K562 (cell line): ENCODE data around the gene HSDL2. TPM values are rescaled to one million over a fixed set of nuclear protein-coding genes. Genes with fewer than 3 reads are reported as not detected.

Source experiments
- CEBPG ChIP-seq, 3 experiments: fragments of 200-800 bp in 1 of 3; sonication (Bioruptor generic) in 1 of 3; sonication (generic) in 1 of 3; formaldehyde crosslinking in 1 of 3; IDR thresholded peaks in 2 of 3; conservative IDR thresholded peaks in 1 of 3; 2 replicates each; pipeline versions ENCODE4 v1.6.1 to v1.8.0; 2016 to 2022; ENCODE audit warnings: missing compliant biosample characterization in 2 of 3, missing genetic modification characterization in 2 of 3, mild to moderate bottlenecking in 1 of 3, missing genetic modification reagents in 1 of 3
- FIP1L1 ChIP-seq: fragments of 200-400 bp; formaldehyde crosslinking; IDR thresholded peaks from 2 replicates; pipeline ENCODE4 v1.6.1; 2018; ENCODE audit warnings: mild to moderate bottlenecking, low read depth, low read length; ENCODE audit not compliant: poor library complexity, severe bottlenecking
- HSF4 ChIP-seq: fragments of 250-450 bp; sonication (Bioruptor Pico); IDR thresholded peaks from 2 replicates; pipeline ENCODE4 v2.1.2; 2022; ENCODE audit warnings: mild to moderate bottlenecking, moderate library complexity, borderline replicate concordance
- KDM5B ChIP-seq: fragments of 200-600 bp; sonication (generic); IDR thresholded peaks from 2 replicates; pipeline ENCODE4 v1.6.1; 2012; ENCODE audit warnings: low read depth, mild to moderate bottlenecking, moderate library complexity, low read length, control low read depth, inconsistent platforms; ENCODE audit not compliant: insufficient replicate concordance
- MXI1 ChIP-seq: IDR thresholded peaks from 2 replicates; pipeline ENCODE4 v1.6.1; 2011; ENCODE audit warnings: low read depth, mild to moderate bottlenecking, improper control_type of control experiment, low read length
- RB1 ChIP-seq: fragments of 450-650 bp; IDR thresholded peaks from 2 replicates; pipeline ENCODE4 v1.6.1; 2017; ENCODE audit warnings: low read depth, mild to moderate bottlenecking
- TOE1 ChIP-seq, 2 experiments: fragments of 450-650 bp in 1 of 2; sonication (generic) in 1 of 2; formaldehyde crosslinking in 1 of 2; IDR thresholded peaks; 2 replicates each; pipeline versions ENCODE4 v1.7.1 to v1.8.0; 2016 to 2022; ENCODE audit warnings: borderline replicate concordance in 2 of 2, mild to moderate bottlenecking in 2 of 2, antibody characterized with exemption in 1 of 2, inconsistent platforms in 1 of 2, low read depth in 1 of 2, missing genetic modification reagents in 1 of 2, moderate library complexity in 1 of 2
- polyA plus RNA-seq, 8 experiments: library from polyadenylated mRNA; depleted of rRNA in 4 of 8; stranded (reverse) in 5 of 8; unstranded in 3 of 8; fragments of >200 nt; fragmentation: Nextera tagmentation in 2 of 8; fragmentation: Illumina TruSeq in 1 of 8; extraction: Ambion mirVana in 2 of 8; extraction: Trizol in 1 of 8; gene quantifications; 2 replicates each; pipeline versions ENCODE4 v1.2.1 to v1.2.3, GENCODE V29; 2011 to 2014; ENCODE audit warnings: inconsistent platforms in 1 of 8, missing spikeins in 1 of 8
- total RNA-seq, 7 experiments: library from RNA; depleted of rRNA in 6 of 7; stranded (reverse); fragments of >200 nt in 6 of 7; fragmentation: Illumina TruSeq in 2 of 7; extraction: Trizol in 2 of 7; gene quantifications; 2 replicates each; pipeline versions ENCODE4 v1.2.1 to v1.2.3, GENCODE V29; 2011 to 2021; ENCODE audit warnings: low replicate concordance in 1 of 7
- TF ChIP-seq, protein P1 (sequence below): fragments of 450-650 bp; IDR thresholded peaks from 2 replicates; pipeline ENCODE4 v1.6.1; 2016; ENCODE audit warnings: mild to moderate bottlenecking, moderate library complexity

Gene HSDL2
- total and polyA plus RNA-seq, 9 of the 15 experiments (the other 6 are each of a cell fraction or from before 2014, with no cell fraction given), result 22.8 to 74.1 (median 35.6) TPM

DNA sequence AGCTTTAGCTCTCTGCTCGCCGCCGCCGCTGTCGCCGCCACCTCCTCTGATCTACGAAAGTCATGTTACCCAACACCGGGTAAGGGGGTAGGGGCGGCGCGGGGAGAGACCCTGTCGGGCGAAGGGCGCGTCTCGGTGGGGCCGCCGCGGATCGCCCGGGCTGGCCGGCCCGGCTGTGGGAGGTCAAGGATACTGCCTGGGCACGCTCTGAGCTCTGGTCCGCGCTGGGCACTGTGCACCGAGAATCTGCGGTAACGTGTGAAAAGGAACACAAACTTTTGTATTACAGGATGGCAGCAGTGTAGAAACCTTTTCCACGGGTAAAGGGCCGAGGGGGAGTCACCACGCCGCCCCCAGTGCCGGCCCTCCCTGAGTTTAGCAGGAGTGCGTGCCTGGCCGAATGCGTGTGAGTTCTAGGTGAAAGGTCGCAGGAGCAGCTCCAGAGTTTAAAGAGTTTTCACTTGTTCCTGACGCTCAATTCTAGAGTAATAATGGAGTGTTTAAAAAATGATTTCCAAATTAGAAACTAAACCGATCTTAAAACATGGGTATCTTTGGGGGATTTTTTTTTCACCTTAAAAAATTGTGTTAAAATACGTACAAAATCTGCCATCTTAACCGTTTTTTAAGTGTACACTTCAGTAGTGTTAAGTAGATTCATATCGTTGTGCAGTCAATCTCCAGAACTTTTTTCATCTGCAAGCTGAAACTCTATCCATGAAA is at the start of gene HSDL2 (continued):
- TF ChIP-seq, protein P1, sequence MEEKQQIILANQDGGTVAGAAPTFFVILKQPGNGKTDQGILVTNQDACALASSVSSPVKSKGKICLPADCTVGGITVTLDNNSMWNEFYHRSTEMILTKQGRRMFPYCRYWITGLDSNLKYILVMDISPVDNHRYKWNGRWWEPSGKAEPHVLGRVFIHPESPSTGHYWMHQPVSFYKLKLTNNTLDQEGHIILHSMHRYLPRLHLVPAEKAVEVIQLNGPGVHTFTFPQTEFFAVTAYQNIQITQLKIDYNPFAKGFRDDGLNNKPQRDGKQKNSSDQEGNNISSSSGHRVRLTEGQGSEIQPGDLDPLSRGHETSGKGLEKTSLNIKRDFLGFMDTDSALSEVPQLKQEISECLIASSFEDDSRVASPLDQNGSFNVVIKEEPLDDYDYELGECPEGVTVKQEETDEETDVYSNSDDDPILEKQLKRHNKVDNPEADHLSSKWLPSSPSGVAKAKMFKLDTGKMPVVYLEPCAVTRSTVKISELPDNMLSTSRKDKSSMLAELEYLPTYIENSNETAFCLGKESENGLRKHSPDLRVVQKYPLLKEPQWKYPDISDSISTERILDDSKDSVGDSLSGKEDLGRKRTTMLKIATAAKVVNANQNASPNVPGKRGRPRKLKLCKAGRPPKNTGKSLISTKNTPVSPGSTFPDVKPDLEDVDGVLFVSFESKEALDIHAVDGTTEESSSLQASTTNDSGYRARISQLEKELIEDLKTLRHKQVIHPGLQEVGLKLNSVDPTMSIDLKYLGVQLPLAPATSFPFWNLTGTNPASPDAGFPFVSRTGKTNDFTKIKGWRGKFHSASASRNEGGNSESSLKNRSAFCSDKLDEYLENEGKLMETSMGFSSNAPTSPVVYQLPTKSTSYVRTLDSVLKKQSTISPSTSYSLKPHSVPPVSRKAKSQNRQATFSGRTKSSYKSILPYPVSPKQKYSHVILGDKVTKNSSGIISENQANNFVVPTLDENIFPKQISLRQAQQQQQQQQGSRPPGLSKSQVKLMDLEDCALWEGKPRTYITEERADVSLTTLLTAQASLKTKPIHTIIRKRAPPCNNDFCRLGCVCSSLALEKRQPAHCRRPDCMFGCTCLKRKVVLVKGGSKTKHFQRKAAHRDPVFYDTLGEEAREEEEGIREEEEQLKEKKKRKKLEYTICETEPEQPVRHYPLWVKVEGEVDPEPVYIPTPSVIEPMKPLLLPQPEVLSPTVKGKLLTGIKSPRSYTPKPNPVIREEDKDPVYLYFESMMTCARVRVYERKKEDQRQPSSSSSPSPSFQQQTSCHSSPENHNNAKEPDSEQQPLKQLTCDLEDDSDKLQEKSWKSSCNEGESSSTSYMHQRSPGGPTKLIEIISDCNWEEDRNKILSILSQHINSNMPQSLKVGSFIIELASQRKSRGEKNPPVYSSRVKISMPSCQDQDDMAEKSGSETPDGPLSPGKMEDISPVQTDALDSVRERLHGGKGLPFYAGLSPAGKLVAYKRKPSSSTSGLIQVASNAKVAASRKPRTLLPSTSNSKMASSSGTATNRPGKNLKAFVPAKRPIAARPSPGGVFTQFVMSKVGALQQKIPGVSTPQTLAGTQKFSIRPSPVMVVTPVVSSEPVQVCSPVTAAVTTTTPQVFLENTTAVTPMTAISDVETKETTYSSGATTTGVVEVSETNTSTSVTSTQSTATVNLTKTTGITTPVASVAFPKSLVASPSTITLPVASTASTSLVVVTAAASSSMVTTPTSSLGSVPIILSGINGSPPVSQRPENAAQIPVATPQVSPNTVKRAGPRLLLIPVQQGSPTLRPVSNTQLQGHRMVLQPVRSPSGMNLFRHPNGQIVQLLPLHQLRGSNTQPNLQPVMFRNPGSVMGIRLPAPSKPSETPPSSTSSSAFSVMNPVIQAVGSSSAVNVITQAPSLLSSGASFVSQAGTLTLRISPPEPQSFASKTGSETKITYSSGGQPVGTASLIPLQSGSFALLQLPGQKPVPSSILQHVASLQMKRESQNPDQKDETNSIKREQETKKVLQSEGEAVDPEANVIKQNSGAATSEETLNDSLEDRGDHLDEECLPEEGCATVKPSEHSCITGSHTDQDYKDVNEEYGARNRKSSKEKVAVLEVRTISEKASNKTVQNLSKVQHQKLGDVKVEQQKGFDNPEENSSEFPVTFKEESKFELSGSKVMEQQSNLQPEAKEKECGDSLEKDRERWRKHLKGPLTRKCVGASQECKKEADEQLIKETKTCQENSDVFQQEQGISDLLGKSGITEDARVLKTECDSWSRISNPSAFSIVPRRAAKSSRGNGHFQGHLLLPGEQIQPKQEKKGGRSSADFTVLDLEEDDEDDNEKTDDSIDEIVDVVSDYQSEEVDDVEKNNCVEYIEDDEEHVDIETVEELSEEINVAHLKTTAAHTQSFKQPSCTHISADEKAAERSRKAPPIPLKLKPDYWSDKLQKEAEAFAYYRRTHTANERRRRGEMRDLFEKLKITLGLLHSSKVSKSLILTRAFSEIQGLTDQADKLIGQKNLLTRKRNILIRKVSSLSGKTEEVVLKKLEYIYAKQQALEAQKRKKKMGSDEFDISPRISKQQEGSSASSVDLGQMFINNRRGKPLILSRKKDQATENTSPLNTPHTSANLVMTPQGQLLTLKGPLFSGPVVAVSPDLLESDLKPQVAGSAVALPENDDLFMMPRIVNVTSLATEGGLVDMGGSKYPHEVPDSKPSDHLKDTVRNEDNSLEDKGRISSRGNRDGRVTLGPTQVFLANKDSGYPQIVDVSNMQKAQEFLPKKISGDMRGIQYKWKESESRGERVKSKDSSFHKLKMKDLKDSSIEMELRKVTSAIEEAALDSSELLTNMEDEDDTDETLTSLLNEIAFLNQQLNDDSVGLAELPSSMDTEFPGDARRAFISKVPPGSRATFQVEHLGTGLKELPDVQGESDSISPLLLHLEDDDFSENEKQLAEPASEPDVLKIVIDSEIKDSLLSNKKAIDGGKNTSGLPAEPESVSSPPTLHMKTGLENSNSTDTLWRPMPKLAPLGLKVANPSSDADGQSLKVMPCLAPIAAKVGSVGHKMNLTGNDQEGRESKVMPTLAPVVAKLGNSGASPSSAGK, result 0 out of 2 replicates have a peak, but pooled peaks have one; percentile 7
- TF ChIP-seq MXI1 (peak; percentile 36; the same call in 1 of the 2 replicates), FIP1L1 (no peak), RB1 (peak; percentile 54; the same call in 1 of the 2 replicates), KDM5B (no peak), HSF4 (0 out of 2 replicates have a peak, but pooled peaks have one; percentile 5), CEBPG (CRISPR knock-in tag; IDR thresholded peaks at IDR 0.05) (no peak), CEBPG (tag; conservative IDR thresholded peaks at IDR 0.05 in 1 of 2, IDR thresholded peaks at IDR 0.05 in 1 of 2) (peak in 1 of 2 experiments; percentile 28; a peak in 1 of 4 replicates), TOE1 (IDR thresholded peaks at IDR 0.05; ENCODE audit: borderline replicate concordance) (no peak), TOE1 (CRISPR knock-in tag; IDR thresholded peaks at IDR 0.05; ENCODE audit: borderline replicate concordance, low read depth) (no peak)
